Measurements from ENCODE around the gene RGS3. TPM values are rescaled to one million over a fixed set of nuclear protein-coding genes. Genes with fewer than 3 reads are reported as not detected.

RGS3 gene
- total and polyA plus RNA-seq, 10 of the 15 experiments (the other 5 are each of a cell fraction or from before 2014, with no cell fraction given) = 2.9 to 138 (median 28.8) TPM

DNA sequence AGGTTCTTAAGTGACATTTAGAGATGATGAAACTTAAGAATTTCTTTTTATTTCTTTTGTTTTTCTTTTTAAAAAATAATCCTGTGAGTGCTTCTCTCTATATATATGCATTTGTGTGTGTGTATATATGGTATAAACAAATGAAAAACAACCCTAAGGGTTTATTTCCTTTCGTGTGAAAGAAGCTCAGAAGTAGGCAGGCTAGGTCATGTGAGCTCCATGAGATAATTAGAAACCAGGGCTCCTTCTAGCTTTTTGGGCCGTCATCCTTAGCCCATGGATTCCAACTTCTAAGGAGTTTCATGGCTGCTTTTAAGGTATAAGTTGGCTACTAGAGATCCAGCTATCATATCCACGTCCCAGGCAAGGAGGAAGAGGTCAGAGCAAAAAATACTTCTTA lies 41.8 kb upstream of the RGS3 start:
- in situ Hi-C loops (cut with MboI) (no loop called here), intact Hi-C loops (cut with micrococcal nuclease; ENCODE audit: unreplicated experiment) (no loop called here)
- ChIA-PET POLR2A (no interaction called here), SMC1A (ENCODE audit: uncharacterized antibody, unreplicated experiment) (interaction anchor here (1.2 to 1.5 kb wide), 2 partner anchors 73 to 234 kb away, joined by 3 to 5 read pairs; no protein-coding TSS in a partner anchor), RAD21 (ENCODE audit: unreplicated experiment) (no interaction called here), CTCF (interaction anchor here (1.1 kb wide), 1 partner anchor 12 kb away, joined by 8 read pairs; the partner anchor contains the start of genes C9orf43 and POLE3)
- H3K4me3 ChIP-seq = no peak overlapping the region
- FAIRE-seq = no peak
- H3K4me1 ChIP-seq (ENCODE audit: control insufficient read depth, insufficient read depth, low read length) = peaks cover 2% of the 10 kb centered on the region; the same call in 1 of the 2 replicates
- DNase-seq (ENCODE audit: low read depth, low spot score) = no peak
- no peaks in the 10 kb centered on the region for H3K27me3 ChIP-seq (replicated peaks in 1 of 2; ENCODE audit: control insufficient read depth in 2 of 2, insufficient read depth in 2 of 2, low read length in 1 of 2)
- no peaks in the 10 kb centered on the region for H3K79me2 ChIP-seq (ENCODE audit: control insufficient read depth, insufficient read depth, low read length)
- BruUV-seq (replicated peaks) = no TSS peak
- H3K27ac ChIP-seq (ENCODE audit: control insufficient read depth, insufficient read depth) = no peak overlapping the region
- H3K9me3 ChIP-seq (replicated peaks; ENCODE audit: control insufficient read depth, insufficient read depth, low read length) = no peaks in the 10 kb centered on the region
- WGBS (ENCODE audit: insufficient coverage, insufficient replicate concordance, low lambda C conversion rate, missing lambda C conversion rate) = 31% methylated on average over 3 of the region's 3 CpGs
- H3K9ac ChIP-seq (ENCODE audit: control insufficient read depth, insufficient read depth, low read length) = no peak overlapping the region
- TF ChIP-seq BRCA1 (IDR thresholded peaks at IDR 0.05; ENCODE audit: low read depth, low read length) (no peak), YBX1 (IDR thresholded peaks at IDR 0.05) (no peak), YY1 (IDR thresholded peaks at IDR 0.05; ENCODE audit: low read depth, low read length) (no peak), ZBED1 (IDR thresholded peaks at IDR 0.05; ENCODE audit: borderline replicate concordance) (no peak), SPI1 (IDR thresholded peaks at IDR 0.05; ENCODE audit: borderline replicate concordance, insufficient read depth, low read depth, low read length) (no peak), EGR1 (IDR thresholded peaks at IDR 0.05; ENCODE audit: borderline replicate concordance in 1 of 2, low read depth in 2 of 2, low read length in 2 of 2) (no peak)
- no peak overlapping the region for H2AFZ ChIP-seq (ENCODE audit: control insufficient read depth, low read depth, low read length)
- H4K20me1 ChIP-seq (ENCODE audit: control insufficient read depth, insufficient read depth) = no peaks in the 10 kb centered on the region
- no peak overlapping the region for H3K4me2 ChIP-seq (ENCODE audit: control insufficient read depth, insufficient read depth)
- no peak for ATAC-seq
- no peaks in the 10 kb centered on the region for H3K36me3 ChIP-seq (ENCODE audit: control insufficient read depth in 2 of 2, insufficient read depth in 2 of 2, low read length in 1 of 2)

DNA sequence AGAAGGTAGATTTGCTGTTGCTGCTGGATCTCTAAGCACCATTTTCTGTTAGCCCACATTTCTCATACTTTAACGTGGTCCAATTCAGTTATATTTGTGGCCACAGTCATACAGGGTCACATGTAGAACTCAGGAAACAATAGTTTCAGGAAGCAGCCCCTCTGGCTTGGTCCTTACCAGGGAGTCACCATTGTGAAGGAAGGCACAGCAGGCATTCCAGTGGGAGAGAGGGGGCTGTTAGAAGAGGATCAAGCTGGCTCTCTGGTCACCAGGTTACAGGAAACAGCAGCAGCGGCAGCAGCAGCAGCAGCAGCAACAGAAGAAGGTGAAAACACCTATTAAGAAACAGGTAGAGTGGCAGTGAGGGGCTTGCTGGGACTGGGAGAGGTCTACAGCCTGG lies 38.5 kb upstream of the RGS3 start:
- SMC1A ChIA-PET (ENCODE audit: uncharacterized antibody, unreplicated experiment) = no interaction called here
- Histone ChIP-seq H3K36me3 (ENCODE audit: control insufficient read depth in 2 of 2, insufficient read depth in 2 of 2, low read length in 1 of 2) (no peaks in the 10 kb centered on the region), H3K9me3 (replicated peaks; ENCODE audit: control insufficient read depth, insufficient read depth, low read length) (no peaks in the 10 kb centered on the region), H4K20me1 (ENCODE audit: control insufficient read depth, insufficient read depth) (no peaks in the 10 kb centered on the region), H3K9ac (ENCODE audit: control insufficient read depth, insufficient read depth, low read length) (no peak overlapping the region), H3K27ac (ENCODE audit: control insufficient read depth, insufficient read depth) (no peak overlapping the region), H3K4me2 (ENCODE audit: control insufficient read depth, insufficient read depth) (no peak overlapping the region), H3K27me3 (replicated peaks in 1 of 2; ENCODE audit: control insufficient read depth in 2 of 2, insufficient read depth in 2 of 2, low read length in 1 of 2) (no peaks in the 10 kb centered on the region), H2AFZ (ENCODE audit: control insufficient read depth, low read depth, low read length) (no peak overlapping the region), H3K4me1 (ENCODE audit: control insufficient read depth, insufficient read depth, low read length) (no peaks in the 10 kb centered on the region), H3K79me2 (ENCODE audit: control insufficient read depth, insufficient read depth, low read length) (no peaks in the 10 kb centered on the region), H3K4me3 (no peak overlapping the region)
- ATAC-seq (no peak), DNase-seq (ENCODE audit: low read depth, low spot score) (no peak), FAIRE-seq (no peak)
- CTCF ChIA-PET = no interaction called here
- intact Hi-C loops (cut with micrococcal nuclease; ENCODE audit: unreplicated experiment) (no loop called here), in situ Hi-C loops (cut with MboI) (no loop called here)
- POLR2A ChIA-PET = no interaction called here
- RAD21 ChIA-PET (ENCODE audit: unreplicated experiment) = no interaction called here
- no TSS peak for BruUV-seq (replicated peaks)
- 0% methylated on average over 2 of the region's 2 CpGs for WGBS (ENCODE audit: insufficient coverage, insufficient replicate concordance, low lambda C conversion rate, missing lambda C conversion rate)
- TF ChIP-seq MYC (IDR thresholded peaks at IDR 0.05; ENCODE audit: insufficient read depth, insufficient read length, insufficient replicate concordance, low read length, severe bottlenecking) = no peak
- no peak for TF ChIP-seq FOXM1 (IDR thresholded peaks at IDR 0.05; ENCODE audit: low read depth, low read length)
- no peak for TF ChIP-seq PML (IDR thresholded peaks at IDR 0.05; ENCODE audit: low read length)
- no peak for TF ChIP-seq CHD1 (IDR thresholded peaks at IDR 0.05; ENCODE audit: low read depth, low read length)
- TF ChIP-seq RCOR1 (conservative IDR thresholded peaks at IDR 0.05; ENCODE audit: low read depth, low read length) = no peak
- TF ChIP-seq NBN (IDR thresholded peaks at IDR 0.05) = no peak
- no peak for TF ChIP-seq RELA (IDR thresholded peaks at IDR 0.05; ENCODE audit: borderline replicate concordance, partially characterized antibody)
- no peak for TF ChIP-seq ZNF384 (IDR thresholded peaks at IDR 0.05; ENCODE audit: borderline replicate concordance, low read depth, low read length)
- no peak for TF ChIP-seq NFXL1 (IDR thresholded peaks at IDR 0.05; ENCODE audit: borderline replicate concordance)
- TF ChIP-seq E2F4 (IDR thresholded peaks at IDR 0.05; ENCODE audit: low read depth, low read length) = no peak
- TF ChIP-seq, protein P1, sequence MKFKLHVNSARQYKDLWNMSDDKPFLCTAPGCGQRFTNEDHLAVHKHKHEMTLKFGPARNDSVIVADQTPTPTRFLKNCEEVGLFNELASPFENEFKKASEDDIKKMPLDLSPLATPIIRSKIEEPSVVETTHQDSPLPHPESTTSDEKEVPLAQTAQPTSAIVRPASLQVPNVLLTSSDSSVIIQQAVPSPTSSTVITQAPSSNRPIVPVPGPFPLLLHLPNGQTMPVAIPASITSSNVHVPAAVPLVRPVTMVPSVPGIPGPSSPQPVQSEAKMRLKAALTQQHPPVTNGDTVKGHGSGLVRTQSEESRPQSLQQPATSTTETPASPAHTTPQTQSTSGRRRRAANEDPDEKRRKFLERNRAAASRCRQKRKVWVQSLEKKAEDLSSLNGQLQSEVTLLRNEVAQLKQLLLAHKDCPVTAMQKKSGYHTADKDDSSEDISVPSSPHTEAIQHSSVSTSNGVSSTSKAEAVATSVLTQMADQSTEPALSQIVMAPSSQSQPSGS (IDR thresholded peaks at IDR 0.05; ENCODE audit: low read length) = no peak

Data from GM12878 (cell line).